ENCODE data around the gene FERMT3. TPM values are rescaled to one million over a fixed set of nuclear protein-coding genes. Genes with fewer than 3 reads are reported as not detected.

Gene FERMT3
- total and polyA plus RNA-seq, 2 of the 8 experiments (the other 6 are each of a cell fraction or from before 2014, with no cell fraction given), result 1.4 to 3.7 TPM

DNA sequence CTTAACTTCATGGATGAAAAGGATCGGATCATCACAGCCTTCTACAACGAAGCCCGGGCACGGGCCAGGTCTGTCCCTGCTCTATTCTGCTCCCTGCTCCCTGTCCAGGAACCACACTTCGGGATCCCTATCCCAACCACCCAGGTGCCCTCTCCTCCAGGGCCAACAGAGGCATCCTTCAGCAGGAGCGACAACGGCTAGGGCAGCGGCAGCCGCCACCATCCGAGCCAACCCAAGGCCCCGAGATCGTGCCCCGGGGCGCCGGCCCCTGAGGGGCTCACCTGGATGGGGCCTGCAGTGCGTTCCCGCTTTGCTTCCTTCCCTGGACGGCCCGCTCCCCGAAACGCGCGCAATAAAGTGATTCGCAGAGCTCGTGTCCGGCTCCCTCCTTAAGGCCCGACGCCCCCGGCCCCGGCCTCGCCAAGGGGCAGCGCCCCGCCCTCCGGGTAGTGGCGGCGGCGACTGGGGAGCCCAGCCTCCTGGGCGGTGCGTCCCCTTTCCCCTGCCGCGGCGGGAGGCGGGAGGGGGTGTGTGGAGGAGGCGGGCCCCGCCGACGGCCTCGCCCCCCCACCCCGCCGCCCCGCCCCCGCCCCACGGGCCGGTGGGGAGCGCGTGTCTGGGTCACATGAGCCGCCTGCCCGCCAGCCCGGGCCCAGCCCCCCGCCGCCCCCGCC, 27.5 kb downstream of the FERMT3 start, which contains the start of gene VEGFB:
Gene VEGFB (plus strand): TSS at position 672 of the 674 bp plus-strand sequence. CDS start 250 bp downstream, outside the sequence.
- no peaks in the 10 kb centered on the region; the same call in 1 of the 2 replicates for H3K79me1 ChIP-seq (ENCODE audit: low read depth, low read length)
- CTCF ChIA-PET (ENCODE audit: partially characterized antibody), result interaction anchor here (0.6 to 8.6 kb wide), 9 partner anchors 14 to 610 kb away, joined by 3 to 51 read pairs (median 4); partner anchors contain the start of genes FERMT3 and PLCB3
- H2BK15ac ChIP-seq (ENCODE audit: low read length), result no peak within 1 kb of the TSS
- H2BK20ac ChIP-seq (ENCODE audit: low read length), result no peak within 1 kb of the TSS
- TF ChIP-seq CEBPB (IDR thresholded peaks at IDR 0.05; ENCODE audit: low read depth, low read length), result no peak
- TF ChIP-seq, protein P1, sequence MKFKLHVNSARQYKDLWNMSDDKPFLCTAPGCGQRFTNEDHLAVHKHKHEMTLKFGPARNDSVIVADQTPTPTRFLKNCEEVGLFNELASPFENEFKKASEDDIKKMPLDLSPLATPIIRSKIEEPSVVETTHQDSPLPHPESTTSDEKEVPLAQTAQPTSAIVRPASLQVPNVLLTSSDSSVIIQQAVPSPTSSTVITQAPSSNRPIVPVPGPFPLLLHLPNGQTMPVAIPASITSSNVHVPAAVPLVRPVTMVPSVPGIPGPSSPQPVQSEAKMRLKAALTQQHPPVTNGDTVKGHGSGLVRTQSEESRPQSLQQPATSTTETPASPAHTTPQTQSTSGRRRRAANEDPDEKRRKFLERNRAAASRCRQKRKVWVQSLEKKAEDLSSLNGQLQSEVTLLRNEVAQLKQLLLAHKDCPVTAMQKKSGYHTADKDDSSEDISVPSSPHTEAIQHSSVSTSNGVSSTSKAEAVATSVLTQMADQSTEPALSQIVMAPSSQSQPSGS (IDR thresholded peaks at IDR 0.05; ENCODE audit: low read length), result no peak
- 0 out of 2 replicates have a peak, but pooled peaks have one; percentile 6 for TF ChIP-seq CREB1 (IDR thresholded peaks at IDR 0.05)
- TF ChIP-seq, protein P2, sequence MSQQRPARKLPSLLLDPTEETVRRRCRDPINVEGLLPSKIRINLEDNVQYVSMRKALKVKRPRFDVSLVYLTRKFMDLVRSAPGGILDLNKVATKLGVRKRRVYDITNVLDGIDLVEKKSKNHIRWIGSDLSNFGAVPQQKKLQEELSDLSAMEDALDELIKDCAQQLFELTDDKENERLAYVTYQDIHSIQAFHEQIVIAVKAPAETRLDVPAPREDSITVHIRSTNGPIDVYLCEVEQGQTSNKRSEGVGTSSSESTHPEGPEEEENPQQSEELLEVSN (IDR thresholded peaks at IDR 0.05), result peak; percentile 34; the same call in 1 of the 2 replicates
- peak; percentile 8; the same call in 1 of the 2 replicates for TF ChIP-seq EGR1 (IDR thresholded peaks at IDR 0.05; ENCODE audit: borderline replicate concordance, low read depth, low read length)
- peak; percentile 63 for TF ChIP-seq KDM4A (IDR thresholded peaks at IDR 0.05; ENCODE audit: low read depth, low read length, severe bottlenecking)
- TF ChIP-seq EZH2 (IDR thresholded peaks at IDR 0.05; ENCODE audit: low read depth, low read length, severe bottlenecking), result peak; percentile 3
- no peak within 1 kb of the TSS; the same call in 1 of the 2 replicates for H2AK5ac ChIP-seq (ENCODE audit: low read depth, low read length)
- H4K91ac ChIP-seq (replicated peaks; ENCODE audit: insufficient read length, low read length), result no peak within 1 kb of the TSS
- no peak within 1 kb of the TSS for H3K56ac ChIP-seq (replicated peaks; ENCODE audit: insufficient read length, low read depth, low read length)
- peaks cover 0 to 19% (median 6%) of the 10 kb centered on the region in 4 experiments; a peak in 6 of 7 replicates for H3K4me1 ChIP-seq (replicated peaks in 1 of 4; ENCODE audit: control insufficient read depth in 3 of 4, insufficient read depth in 4 of 4, low read length in 3 of 4)
- no peak within 1 kb of the TSS for H2BK120ac ChIP-seq (replicated peaks; ENCODE audit: low read depth, low read length)
- H2AFZ ChIP-seq (ENCODE audit: low read length), result no peak within 1 kb of the TSS
- peak within 1 kb of the TSS; percentile 46 to 70 (median 56) for H3K4me3 ChIP-seq (ENCODE audit: extremely low read depth in 1 of 4, insufficient read depth in 2 of 4, low read depth in 3 of 4, low read length in 4 of 4)
- no peak within 1 kb of the TSS for H3K27ac ChIP-seq (ENCODE audit: low read depth, low read length)
- no peak within 1 kb of the TSS for H2BK5ac ChIP-seq (ENCODE audit: low read depth, low read length)
- DNase-seq (ENCODE audit: low read depth in 1 of 2, low spot score in 2 of 2) (peak in 1 of 2 experiments; percentile 75), FAIRE-seq (no peak)
- no peak within 1 kb of the TSS for H3K4ac ChIP-seq (replicated peaks; ENCODE audit: insufficient read length, low read depth, low read length)
- peaks cover 0 to 6% of the 10 kb centered on the region in 2 experiments for H4K20me1 ChIP-seq (replicated peaks in 1 of 2; ENCODE audit: control insufficient read depth in 1 of 2, insufficient read depth in 2 of 2, low read length in 2 of 2)
- H3K9ac ChIP-seq (replicated peaks in 1 of 4; ENCODE audit: extremely low read depth in 1 of 4, low read depth in 3 of 4, low read length in 3 of 4), result peak within 1 kb of the TSS in 1 of 4 experiments; percentile 34; a peak in 2 of 7 replicates
- H3K23ac ChIP-seq (ENCODE audit: insufficient read length), result no peak within 1 kb of the TSS
- no peak within 1 kb of the TSS for H3K14ac ChIP-seq (ENCODE audit: insufficient read length)
- H4K8ac ChIP-seq (ENCODE audit: extremely low read depth, insufficient read depth, low read length), result peak within 1 kb of the TSS; percentile 83; the same call in 1 of the 2 replicates
- no peak within 1 kb of the TSS for H2BK12ac ChIP-seq (ENCODE audit: low read depth, low read length)
- H3K36me3 ChIP-seq (ENCODE audit: control insufficient read depth in 2 of 4, insufficient read depth in 4 of 4, low read length in 3 of 4), result peaks cover 0 to 5% (median 1%) of the 10 kb centered on the region in 4 experiments; a peak in 1 of 8 replicates
- peak within 1 kb of the TSS; percentile 80 to 87 for H3K4me2 ChIP-seq (ENCODE audit: insufficient read depth in 1 of 2, low read depth in 2 of 2, low read length in 2 of 2)
- H3K9me3 ChIP-seq (ENCODE audit: insufficient read depth in 2 of 2, low read depth in 1 of 2, low read length in 1 of 2), result no peaks in the 10 kb centered on the region
- H3K23me2 ChIP-seq (ENCODE audit: low read depth, low read length), result peaks cover 15% of the 10 kb centered on the region
- H3K79me2 ChIP-seq (ENCODE audit: control insufficient read depth in 1 of 2, insufficient read depth in 2 of 2, low read length in 2 of 2), result no peaks in the 10 kb centered on the region
- POLR2A ChIA-PET (ENCODE audit: partially characterized antibody), result interaction anchor here (1.5 to 11.9 kb wide), 7 partner anchors 10 to 48 kb away, joined by 4 to 190 read pairs (median 5); partner anchors contain the start of genes FKBP2, PLCB3, PPP1R14B and STIP1
- H4K5ac ChIP-seq (ENCODE audit: insufficient read length, low read depth, low read length), result no peak within 1 kb of the TSS
- H3K27me3 ChIP-seq (replicated peaks in 1 of 4; ENCODE audit: control insufficient read depth in 3 of 4, extremely low read depth in 1 of 4, insufficient read depth in 3 of 4, low read length in 3 of 4), result peaks cover 0 to 12% (median 6%) of the 10 kb centered on the region in 4 experiments; a peak in 4 of 7 replicates
- WGBS, 2 experiments (ENCODE audit: extremely low coverage in 1 of 2, insufficient coverage in 1 of 2, insufficient read length in 1 of 2, insufficient replicate concordance in 2 of 2, low coverage in 1 of 2, low lambda C conversion rate in 2 of 2, missing lambda C conversion rate in 1 of 2), result 13% methylated on average over 16 of the region's 62 CpGs; no CpG with 5 or more reads in 1 of the 2 experiments
- peak within 1 kb of the TSS; percentile 19; the same call in 1 of the 2 replicates for H3K18ac ChIP-seq (ENCODE audit: extremely low read depth, low read length)

Measured in H1 (cell line).